ENCODE data around the gene PSME3IP1. TPM values are rescaled to one million over a fixed set of nuclear protein-coding genes. Genes with fewer than 3 reads are reported as not detected.

PSME3IP1 gene
- total and polyA plus RNA-seq, 7 donors, result 37.1 to 61.9 (median 48.7) TPM

DNA sequence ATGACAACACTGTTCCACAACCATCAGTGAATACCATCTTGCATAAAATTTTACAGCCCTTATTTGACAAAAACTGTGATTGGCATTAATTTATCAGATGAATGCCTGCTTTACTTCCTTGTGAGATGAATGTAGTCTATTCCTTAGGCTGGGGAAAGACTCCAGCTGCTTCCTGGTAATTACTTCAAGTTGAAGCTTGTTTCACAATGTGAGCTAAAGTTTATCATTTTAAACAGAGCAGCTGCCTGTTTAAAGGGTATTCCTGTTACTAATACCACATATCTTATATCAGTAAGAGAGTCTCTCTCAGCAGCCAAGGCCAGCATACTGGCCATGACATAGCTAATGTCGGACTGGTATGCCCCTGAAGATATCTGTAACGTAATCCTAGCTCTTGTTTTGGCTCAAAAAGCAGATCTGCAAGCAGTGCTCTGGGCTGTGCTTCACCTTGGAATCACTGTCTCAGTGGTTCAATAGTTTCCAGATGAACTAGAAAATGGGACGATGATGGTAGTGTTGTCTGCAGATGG lies 46.0 kb upstream of the PSME3IP1 start:
- intact Hi-C loops (cut with DNase I), result no loop called here
- no peak for DNase-seq
- Histone ChIP-seq H3K27me3 (ENCODE audit: insufficient read depth in 3 of 3, low read length in 2 of 3) (no peaks in the 10 kb centered on the region), H3K4me1 (no peaks in the 10 kb centered on the region), H3K36me3 (ENCODE audit: insufficient read depth in 1 of 2, low read depth in 1 of 2) (peaks cover 11 to 100% of the 10 kb centered on the region in 2 donors), H3K9me3 (no peaks in the 10 kb centered on the region), H3K4me3 (no peak overlapping the region), H3K27ac (no peak overlapping the region)
- WGBS, 3 donors, result 34 to 60% (median 46%) methylated on average over 3 of the region's 3 CpGs
- TF ChIP-seq, protein P1, sequence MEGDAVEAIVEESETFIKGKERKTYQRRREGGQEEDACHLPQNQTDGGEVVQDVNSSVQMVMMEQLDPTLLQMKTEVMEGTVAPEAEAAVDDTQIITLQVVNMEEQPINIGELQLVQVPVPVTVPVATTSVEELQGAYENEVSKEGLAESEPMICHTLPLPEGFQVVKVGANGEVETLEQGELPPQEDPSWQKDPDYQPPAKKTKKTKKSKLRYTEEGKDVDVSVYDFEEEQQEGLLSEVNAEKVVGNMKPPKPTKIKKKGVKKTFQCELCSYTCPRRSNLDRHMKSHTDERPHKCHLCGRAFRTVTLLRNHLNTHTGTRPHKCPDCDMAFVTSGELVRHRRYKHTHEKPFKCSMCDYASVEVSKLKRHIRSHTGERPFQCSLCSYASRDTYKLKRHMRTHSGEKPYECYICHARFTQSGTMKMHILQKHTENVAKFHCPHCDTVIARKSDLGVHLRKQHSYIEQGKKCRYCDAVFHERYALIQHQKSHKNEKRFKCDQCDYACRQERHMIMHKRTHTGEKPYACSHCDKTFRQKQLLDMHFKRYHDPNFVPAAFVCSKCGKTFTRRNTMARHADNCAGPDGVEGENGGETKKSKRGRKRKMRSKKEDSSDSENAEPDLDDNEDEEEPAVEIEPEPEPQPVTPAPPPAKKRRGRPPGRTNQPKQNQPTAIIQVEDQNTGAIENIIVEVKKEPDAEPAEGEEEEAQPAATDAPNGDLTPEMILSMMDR (IDR thresholded peaks at IDR 0.05), result no peak
- peak in 1 of 4 donors; percentile 26 for ATAC-seq

DNA sequence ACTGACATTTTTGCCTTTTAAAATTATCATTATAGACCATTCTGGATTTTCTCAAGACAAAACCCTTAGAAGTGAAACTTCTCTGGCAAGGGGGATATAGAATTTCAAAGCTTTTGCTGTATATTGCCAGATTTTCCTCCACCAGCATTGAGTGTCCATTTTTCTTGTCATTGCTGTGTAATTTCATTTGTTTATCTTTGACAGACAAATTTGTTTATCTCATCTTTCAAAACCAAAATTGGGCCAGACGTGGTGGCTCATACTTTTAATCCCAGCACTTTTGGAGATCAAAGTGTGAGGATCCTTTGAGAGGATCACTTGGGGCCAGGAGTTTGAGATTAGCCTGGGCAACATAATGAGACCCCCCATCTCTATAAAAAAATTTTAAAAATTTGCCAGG lies 43.2 kb upstream of the PSME3IP1 start:
- DNase-seq (no peak), ATAC-seq (no peak)
- TF ChIP-seq, protein P1 (IDR thresholded peaks at IDR 0.05), result no peak
- H3K27ac ChIP-seq, result no peak overlapping the region
- peaks cover 11 to 100% of the 10 kb centered on the region in 2 donors for H3K36me3 ChIP-seq (ENCODE audit: insufficient read depth in 1 of 2, low read depth in 1 of 2)
- no peak overlapping the region for H3K4me3 ChIP-seq
- no peaks in the 10 kb centered on the region for H3K4me1 ChIP-seq
- intact Hi-C loops (cut with DNase I), result no loop called here
- WGBS, 3 donors, result 85 to 96% (median 86%) methylated on average over 1 of the region's 1 CpG
- no peaks in the 10 kb centered on the region for H3K9me3 ChIP-seq
- no peaks in the 10 kb centered on the region for H3K27me3 ChIP-seq (ENCODE audit: insufficient read depth in 3 of 3, low read length in 2 of 3)

DNA sequence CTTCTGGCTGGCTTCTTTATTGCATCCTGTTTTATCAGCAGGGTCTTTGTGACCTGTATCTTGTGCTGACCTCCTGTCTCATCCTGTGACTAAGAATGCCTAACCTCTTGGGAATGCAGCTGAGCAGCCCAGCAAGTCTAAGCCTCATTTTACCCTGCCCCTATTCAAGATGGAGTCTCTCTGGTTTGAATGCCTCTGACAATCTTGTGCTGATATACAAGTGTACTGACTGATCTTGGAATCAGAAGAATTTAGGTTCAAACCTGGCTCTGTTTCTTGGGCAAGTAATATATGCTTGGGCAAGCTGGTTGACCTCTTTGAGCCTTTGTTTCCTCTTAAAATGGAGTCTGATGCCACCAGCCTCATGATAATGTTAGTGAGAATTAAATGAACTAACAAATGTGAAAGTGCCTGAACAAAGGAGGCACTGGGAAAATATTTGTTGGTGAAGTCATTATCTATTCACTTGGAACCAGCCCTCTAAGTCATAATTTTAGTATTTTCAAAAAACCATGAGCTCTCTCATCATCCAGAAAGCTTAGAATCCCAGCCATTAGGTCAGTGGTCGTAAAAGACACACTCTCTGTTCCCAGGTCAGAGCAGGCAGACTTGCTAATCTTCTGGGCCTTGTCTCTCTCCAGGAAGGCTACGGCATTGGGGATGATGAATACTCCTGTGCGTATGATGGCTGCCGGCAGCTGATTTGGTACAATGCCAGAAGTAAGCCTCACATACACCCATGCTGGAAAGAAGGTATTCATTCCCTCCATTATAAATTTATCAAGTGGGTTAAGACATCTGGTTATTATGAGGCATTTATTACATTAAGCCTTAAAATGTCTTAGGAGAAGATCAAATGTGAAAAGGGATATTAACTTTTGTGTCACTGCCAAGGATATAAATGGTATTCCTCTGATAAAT lies 41.1 kb upstream of the PSME3IP1 start:
- no peaks in the 10 kb centered on the region for H3K4me1 ChIP-seq
- ATAC-seq, result no peak

DNA sequence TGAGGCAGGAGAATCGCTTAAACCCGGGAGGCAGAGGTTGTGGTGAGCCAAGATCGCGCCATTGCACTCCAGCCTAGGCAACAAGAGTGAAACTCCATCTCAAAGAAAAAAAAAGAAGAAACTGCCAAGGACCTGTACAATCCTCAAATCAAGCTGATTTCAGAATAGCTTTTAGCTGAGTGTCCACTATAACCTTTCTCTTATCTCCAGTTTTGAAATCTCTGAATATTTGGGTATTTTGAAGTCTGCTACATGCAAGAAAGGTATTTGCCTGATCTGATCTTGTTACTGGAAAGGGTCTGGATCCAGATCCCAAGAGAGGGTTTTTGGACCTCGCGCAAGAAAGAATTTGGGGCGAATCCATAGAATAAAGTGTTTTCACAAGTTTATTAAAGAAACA lies 40.1 kb upstream of the PSME3IP1 start:
- H3K9me3 ChIP-seq, result no peaks in the 10 kb centered on the region
- no peaks in the 10 kb centered on the region for H3K27me3 ChIP-seq (ENCODE audit: insufficient read depth in 3 of 3, low read length in 2 of 3)
- no peak for ATAC-seq
- no peak overlapping the region for H3K4me3 ChIP-seq
- WGBS, 3 donors, result 94 to 97% (median 96%) methylated on average over 7 of the region's 7 CpGs
- intact Hi-C loops (cut with DNase I), result no loop called here
- H3K27ac ChIP-seq, result no peak overlapping the region
- peaks cover 12 to 100% of the 10 kb centered on the region in 2 donors for H3K36me3 ChIP-seq (ENCODE audit: insufficient read depth in 1 of 2, low read depth in 1 of 2)
- DNase-seq, result no peak
- TF ChIP-seq, protein P1 (IDR thresholded peaks at IDR 0.05), result no peak
- no peaks in the 10 kb centered on the region for H3K4me1 ChIP-seq

More for the DNA sequence above, 41.1 kb upstream of the PSME3IP1 start:
- intact Hi-C loops (cut with DNase I), result no loop called here
- WGBS, 3 donors, result 74 to 80% (median 77%) methylated on average over 4 of the region's 4 CpGs
- TF ChIP-seq, protein P1 (IDR thresholded peaks at IDR 0.05), result no peak
- Histone ChIP-seq H3K36me3 (ENCODE audit: insufficient read depth in 1 of 2, low read depth in 1 of 2) (peaks cover 6 to 100% of the 10 kb centered on the region in 2 donors), H3K27me3 (ENCODE audit: insufficient read depth in 3 of 3, low read length in 2 of 3) (no peaks in the 10 kb centered on the region), H3K9me3 (no peaks in the 10 kb centered on the region), H3K4me3 (no peak overlapping the region), H3K27ac (no peak overlapping the region)
- DNase-seq, result no peak

Measured in psoas muscle (tissue), 8 donors.